Anterior cingulate cortex (tissue), 58 donors: ENCODE data around the gene SEC61A2.
"Not testable (repeated sequence)": the region's sequence is repeated elsewhere in the genome, so short reads cannot be mapped to it uniquely, and the experiment has no call there.

Experiments
- DNase-seq, 58 donors: peaks; one replicate each; lab custom pipeline; 2025; lab: John Stamatoyannopoulos, UW

Gene SEC61A2

GRCh38 chr10:12129222-12130111 is at the start of gene SEC61A2:
Gene SEC61A2 (plus strand): TSS chr10:12129677. CDS start chr10:12129788, 111 bp downstream.
- DNase-seq: peak; percentile 37 to 97 (median 91)

GRCh38 chr10:12081470-12081869 is 48.0 kb upstream of the SEC61A2 start:
- no peak for DNase-seq

GRCh38 chr10:12081879-12082557 is 47.5 kb upstream of the SEC61A2 start:
- no peak for DNase-seq

- no peak for DNase-seq
These were observed 40.6 kb upstream of the SEC61A2 start for GRCh38 chr10:12088919-12089318.

GRCh38 chr10:12091421-12091820 is 38.1 kb upstream of the SEC61A2 start:
- no peak for DNase-seq

- not testable (repeated sequence) for DNase-seq
These were observed 32.1 kb upstream of the SEC61A2 start for GRCh38 chr10:12097361-12097760.

GRCh38 chr10:12097791-12098190 is 31.7 kb upstream of the SEC61A2 start:
- no peak for DNase-seq

- DNase-seq: no peak
These were observed 30.5 kb upstream of the SEC61A2 start for GRCh38 chr10:12098966-12099365.

- no peak for DNase-seq
These were observed 25.7 kb upstream of the SEC61A2 start for GRCh38 chr10:12103802-12104201.

- DNase-seq: no peak
These were observed 21.7 kb upstream of the SEC61A2 start for GRCh38 chr10:12107781-12108180.

GRCh38 chr10:12109286-12109685 is 20.2 kb upstream of the SEC61A2 start:
- DNase-seq: no peak

- DNase-seq: no peak
These were observed 17.9 kb upstream of the SEC61A2 start for GRCh38 chr10:12111528-12111927.

- no peak for DNase-seq
These were observed 15.8 kb upstream of the SEC61A2 start for GRCh38 chr10:12113627-12114026.

- no peak for DNase-seq
These were observed 7.8 kb upstream of the SEC61A2 start for GRCh38 chr10:12121673-12122072.

- DNase-seq: peak in 30 of 58 donors; percentile 1 to 67 (median 14)
These were observed 878 bp downstream of the SEC61A2 start for GRCh38 chr10:12130237-12130872.

GRCh38 chr10:12135631-12136030 is 6.2 kb downstream of the SEC61A2 start:
- no peak for DNase-seq

- DNase-seq: no peak
These were observed 10.6 kb downstream of the SEC61A2 start for GRCh38 chr10:12140038-12140437.

- no peak for DNase-seq
These were observed 15.1 kb downstream of the SEC61A2 start for GRCh38 chr10:12144538-12144937.

GRCh38 chr10:12150163-12150562 is 20.7 kb downstream of the SEC61A2 start:
- no peak for DNase-seq

GRCh38 chr10:12154516-12154915 is 25.0 kb downstream of the SEC61A2 start:
- DNase-seq: no peak
